Glomerular visceral epithelial cell (primary cell): ENCODE measurements around the gene UNKL.

Experiments used
- DNase-seq: peaks from one replicate; pipeline ENCODE4 v3.0.0-alpha.2; 2016; ENCODE audit errors: extremely low spot score

UNKL gene, protein sequence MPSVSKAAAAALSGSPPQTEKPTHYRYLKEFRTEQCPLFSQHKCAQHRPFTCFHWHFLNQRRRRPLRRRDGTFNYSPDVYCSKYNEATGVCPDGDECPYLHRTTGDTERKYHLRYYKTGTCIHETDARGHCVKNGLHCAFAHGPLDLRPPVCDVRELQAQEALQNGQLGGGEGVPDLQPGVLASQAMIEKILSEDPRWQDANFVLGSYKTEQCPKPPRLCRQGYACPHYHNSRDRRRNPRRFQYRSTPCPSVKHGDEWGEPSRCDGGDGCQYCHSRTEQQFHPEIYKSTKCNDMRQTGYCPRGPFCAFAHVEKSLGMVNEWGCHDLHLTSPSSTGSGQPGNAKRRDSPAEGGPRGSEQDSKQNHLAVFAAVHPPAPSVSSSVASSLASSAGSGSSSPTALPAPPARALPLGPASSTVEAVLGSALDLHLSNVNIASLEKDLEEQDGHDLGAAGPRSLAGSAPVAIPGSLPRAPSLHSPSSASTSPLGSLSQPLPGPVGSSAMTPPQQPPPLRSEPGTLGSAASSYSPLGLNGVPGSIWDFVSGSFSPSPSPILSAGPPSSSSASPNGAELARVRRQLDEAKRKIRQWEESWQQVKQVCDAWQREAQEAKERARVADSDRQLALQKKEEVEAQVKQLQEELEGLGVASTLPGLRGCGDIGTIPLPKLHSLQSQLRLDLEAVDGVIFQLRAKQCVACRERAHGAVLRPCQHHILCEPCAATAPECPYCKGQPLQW

GRCh38 chr16:1414532-1415260 lies at the start of gene UNKL:
Gene UNKL, minus strand, starts transcription at chr16:1414704. Its CDS starts 13 bp downstream, at chr16:1414691.
- peak; percentile 77 for DNase-seq

- no peak for DNase-seq
These were observed 46.6 kb upstream of the UNKL start for GRCh38 chr16:1461146-1461545.

GRCh38 chr16:1460602-1461138 lies 46.2 kb upstream of the UNKL start:
- DNase-seq = no peak

DNA sequence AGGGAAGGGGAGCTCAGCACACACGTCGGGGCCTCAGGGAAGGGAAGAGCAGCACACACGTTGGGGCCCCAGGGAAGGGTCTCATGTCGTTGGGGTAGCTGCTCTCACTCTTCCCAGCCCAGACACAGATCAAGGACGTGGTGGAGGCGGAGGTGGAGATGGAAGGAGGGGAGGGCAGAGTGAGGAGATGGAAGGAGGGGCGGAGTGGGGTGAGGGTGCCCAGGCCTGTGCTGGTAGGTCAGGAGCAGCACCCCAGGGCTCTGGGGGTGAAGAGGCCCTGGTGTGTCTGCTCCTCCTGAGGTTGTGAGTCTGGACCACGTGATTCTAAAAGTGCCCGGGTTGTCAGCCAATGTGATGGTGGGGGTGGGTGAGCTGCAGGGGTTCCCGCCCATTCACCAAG lies 45.5 kb upstream of the UNKL start:
- DNase-seq = no peak

GRCh38 chr16:1458977-1459341 lies 44.5 kb upstream of the UNKL start:
- DNase-seq = no peak

GRCh38 chr16:1458336-1458976 lies 44.0 kb upstream of the UNKL start:
- DNase-seq = no peak

- no peak for DNase-seq
These were observed 43.2 kb upstream of the UNKL start for GRCh38 chr16:1457489-1458245.

GRCh38 chr16:1456951-1457350 lies 42.4 kb upstream of the UNKL start:
- no peak for DNase-seq

- DNase-seq = no peak
These were observed 41.0 kb upstream of the UNKL start for GRCh38 chr16:1455190-1456171.

GRCh38 chr16:1454561-1454960 lies 40.1 kb upstream of the UNKL start:
- no peak for DNase-seq

GRCh38 chr16:1453316-1453715 lies 38.8 kb upstream of the UNKL start:
- no peak for DNase-seq

DNA sequence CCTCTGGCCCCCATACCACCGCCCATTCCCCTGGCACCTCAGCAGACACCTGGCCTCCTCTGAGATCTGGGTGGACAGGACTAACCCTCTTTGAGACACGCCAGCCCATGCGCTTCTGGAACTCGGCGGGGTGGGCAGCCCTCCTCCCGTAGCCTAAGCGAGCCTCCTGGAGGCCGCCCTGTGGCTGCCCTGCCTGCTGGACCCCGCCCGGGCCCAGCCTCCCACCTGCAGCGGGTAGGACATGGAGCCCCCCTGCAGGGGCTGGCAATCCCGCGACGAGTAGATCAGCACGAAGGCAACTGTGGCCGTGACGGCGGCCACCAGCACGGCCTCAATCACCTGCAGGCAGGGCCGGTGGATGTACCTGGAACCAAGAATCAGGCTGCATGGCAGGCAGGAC lies 38.0 kb upstream of the UNKL start:
- no peak for DNase-seq

GRCh38 chr16:1451702-1452392 lies 37.3 kb upstream of the UNKL start:
- DNase-seq = no peak

DNA sequence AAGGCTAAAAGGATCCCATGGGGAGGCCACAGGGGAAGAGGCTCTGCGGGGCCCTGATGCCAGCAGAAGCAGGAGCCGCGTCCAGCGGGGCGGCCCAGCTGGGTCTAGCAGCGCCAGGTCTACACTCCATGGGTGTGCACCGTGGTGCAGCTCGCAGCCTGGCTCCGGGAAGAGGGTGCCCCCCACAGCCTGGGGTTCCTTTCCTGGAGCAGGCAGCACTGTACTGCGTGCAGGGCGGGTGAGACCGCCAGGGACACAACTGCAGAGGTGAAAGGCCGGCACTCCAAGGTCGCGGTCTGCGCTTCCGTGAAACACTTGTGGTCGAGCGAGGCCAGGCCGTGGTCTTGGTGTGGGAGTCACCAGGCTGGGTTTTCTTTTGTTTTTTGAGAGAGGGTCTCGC lies 36.3 kb upstream of the UNKL start:
- no peak for DNase-seq

GRCh38 chr16:1450218-1450617 lies 35.7 kb upstream of the UNKL start:
- no peak for DNase-seq

DNA sequence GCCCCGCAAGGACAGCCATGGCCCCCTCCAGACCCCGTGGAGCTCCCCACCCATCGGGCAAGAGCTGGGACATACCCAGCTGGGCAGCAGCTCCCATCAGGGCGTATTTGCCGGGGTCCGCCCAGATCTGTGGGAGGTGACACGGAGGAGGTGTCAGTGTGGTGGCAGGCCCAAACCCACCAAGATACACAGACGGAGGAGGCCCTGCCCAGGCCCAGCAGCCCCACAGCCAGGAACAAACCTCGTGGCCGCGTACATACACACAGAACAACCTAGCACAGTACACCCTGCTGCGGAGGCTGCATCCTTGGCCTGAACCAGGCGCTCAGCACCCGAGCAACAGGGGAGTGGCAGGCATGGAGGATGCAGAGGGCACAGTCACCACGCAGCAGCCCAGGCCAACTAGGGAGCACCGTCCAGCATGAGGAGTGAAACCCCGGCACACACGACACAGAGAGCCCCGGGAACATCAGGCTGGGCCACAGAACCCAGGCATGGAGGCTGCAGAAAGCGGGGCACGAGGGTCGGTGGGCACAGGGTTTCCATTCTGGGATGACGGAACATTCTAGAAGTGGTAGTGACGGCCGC lies 34.8 kb upstream of the UNKL start:
- no peak for DNase-seq

GRCh38 chr16:1448536-1449116 lies 34.1 kb upstream of the UNKL start:
- no peak for DNase-seq

GRCh38 chr16:1447965-1448364 lies 33.5 kb upstream of the UNKL start:
- DNase-seq = no peak
